MCF 10A (cell line): Measurements from ENCODE around the gene MUC20. TPM values are rescaled to one million over a fixed set of nuclear protein-coding genes. Genes with fewer than 3 reads are reported as not detected.
A peak's percentile ranks its signal among the peaks of the same experiment; 100 is the strongest.
"Not testable (repeated sequence)": the region's sequence is repeated elsewhere in the genome, so short reads cannot be mapped to it uniquely, and the experiment has no call there.

Experiments used
- Bru-seq: library from RNA; stranded (reverse); fragments of 400-500 nt; gene quantifications from one replicate; lab custom pipeline; 2021; lab: Mats Ljungman, UMichigan
- BruChase-seq, 2 experiments: library from RNA; stranded (reverse); fragments of 400-500 nt; gene quantifications; one replicate each; lab custom pipeline; 2021; lab: Mats Ljungman, UMichigan
- BruUV-seq: library from RNA; stranded (reverse); fragments of 400-500 nt; replicated peaks from 2 replicates; lab custom pipeline; 2021; lab: Mats Ljungman, UMichigan
- CTCF ChIA-PET: fragments of 300-600 bp; sonication (Branson Sonifier 250); formaldehyde crosslinking; extraction: SDS; loops from one replicate; lab custom pipeline; 2021; ENCODE audit warnings: antibody characterized with exemption, inconsistent platforms; lab: Yijun Ruan, JAX
- POLR2A ChIA-PET: fragments of 300-600, 350-650 bp; sonication (Branson Sonifier 250); formaldehyde crosslinking; extraction: SDS; loops from one replicate; lab custom pipeline; 2020; ENCODE audit warnings: antibody characterized with exemption, inconsistent platforms; lab: Yijun Ruan, JAX
- DNase-seq: peaks from one replicate; pipeline ENCODE4 v3.0.0-alpha.2; 2018; ENCODE audit not compliant: unreplicated experiment
- H3K27ac Mint-ChIP-seq: one replicate; pipeline ENCODE4 v1.8.0; 2022; ENCODE audit warnings: mild to moderate bottlenecking, low read depth, mixed read lengths; ENCODE audit not compliant: unreplicated experiment
- H3K27me3 Mint-ChIP-seq: one replicate; pipeline ENCODE4 v1.8.0; 2022; ENCODE audit warnings: mixed read lengths; ENCODE audit not compliant: insufficient read depth, unreplicated experiment
- H3K36me3 Mint-ChIP-seq: one replicate; pipeline ENCODE4 v1.8.0; 2022; ENCODE audit warnings: mild to moderate bottlenecking, moderate library complexity, mixed read lengths; ENCODE audit not compliant: insufficient read depth, unreplicated experiment
- H3K4me1 Mint-ChIP-seq: one replicate; pipeline ENCODE4 v1.8.0; 2022; ENCODE audit warnings: mixed read lengths; ENCODE audit not compliant: insufficient read depth, unreplicated experiment
- H3K4me3 Mint-ChIP-seq: one replicate; pipeline ENCODE4 v1.8.0; 2022; ENCODE audit warnings: mild to moderate bottlenecking, moderate library complexity, mixed read lengths; ENCODE audit not compliant: unreplicated experiment
- H3K9me3 Mint-ChIP-seq: one replicate; pipeline ENCODE4 v1.8.0; 2022; ENCODE audit warnings: mixed read lengths; ENCODE audit not compliant: unreplicated experiment
- intact Hi-C: fragments of 100-400 bp; cut with micrococcal nuclease; formaldehyde crosslinking; loops from 2 replicates; pipeline ENCODE4 v1.14.1; 2022
- long read RNA-seq: library from polyadenylated mRNA; stranded (forward); transcript quantifications from one replicate; pipeline ENCODE4 v2.0.0, GENCODE V29; 2022
- total RNA-seq: library from RNA; stranded (reverse); gene quantifications from 2 replicates; pipeline ENCODE4 v1.2.3, GENCODE V29; 2022

Gene MUC20, protein sequence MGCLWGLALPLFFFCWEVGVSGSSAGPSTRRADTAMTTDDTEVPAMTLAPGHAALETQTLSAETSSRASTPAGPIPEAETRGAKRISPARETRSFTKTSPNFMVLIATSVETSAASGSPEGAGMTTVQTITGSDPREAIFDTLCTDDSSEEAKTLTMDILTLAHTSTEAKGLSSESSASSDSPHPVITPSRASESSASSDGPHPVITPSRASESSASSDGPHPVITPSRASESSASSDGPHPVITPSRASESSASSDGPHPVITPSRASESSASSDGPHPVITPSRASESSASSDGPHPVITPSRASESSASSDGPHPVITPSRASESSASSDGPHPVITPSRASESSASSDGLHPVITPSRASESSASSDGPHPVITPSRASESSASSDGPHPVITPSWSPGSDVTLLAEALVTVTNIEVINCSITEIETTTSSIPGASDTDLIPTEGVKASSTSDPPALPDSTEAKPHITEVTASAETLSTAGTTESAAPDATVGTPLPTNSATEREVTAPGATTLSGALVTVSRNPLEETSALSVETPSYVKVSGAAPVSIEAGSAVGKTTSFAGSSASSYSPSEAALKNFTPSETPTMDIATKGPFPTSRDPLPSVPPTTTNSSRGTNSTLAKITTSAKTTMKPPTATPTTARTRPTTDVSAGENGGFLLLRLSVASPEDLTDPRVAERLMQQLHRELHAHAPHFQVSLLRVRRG
- total RNA-seq (2.3 and 3.5 TPM in 2 replicates), Bru-seq, nascent RNA (percentile 41 among the genes with signal in this experiment), BruChase-seq, experiment 1, labeled RNA remaining after a 6-hour chase (percentile 91 among the genes with signal in this experiment), BruChase-seq, experiment 2, labeled RNA remaining after a 2-hour chase (percentile 66 among the genes with signal in this experiment)
- long read RNA-seq = 0 reads

DNA sequence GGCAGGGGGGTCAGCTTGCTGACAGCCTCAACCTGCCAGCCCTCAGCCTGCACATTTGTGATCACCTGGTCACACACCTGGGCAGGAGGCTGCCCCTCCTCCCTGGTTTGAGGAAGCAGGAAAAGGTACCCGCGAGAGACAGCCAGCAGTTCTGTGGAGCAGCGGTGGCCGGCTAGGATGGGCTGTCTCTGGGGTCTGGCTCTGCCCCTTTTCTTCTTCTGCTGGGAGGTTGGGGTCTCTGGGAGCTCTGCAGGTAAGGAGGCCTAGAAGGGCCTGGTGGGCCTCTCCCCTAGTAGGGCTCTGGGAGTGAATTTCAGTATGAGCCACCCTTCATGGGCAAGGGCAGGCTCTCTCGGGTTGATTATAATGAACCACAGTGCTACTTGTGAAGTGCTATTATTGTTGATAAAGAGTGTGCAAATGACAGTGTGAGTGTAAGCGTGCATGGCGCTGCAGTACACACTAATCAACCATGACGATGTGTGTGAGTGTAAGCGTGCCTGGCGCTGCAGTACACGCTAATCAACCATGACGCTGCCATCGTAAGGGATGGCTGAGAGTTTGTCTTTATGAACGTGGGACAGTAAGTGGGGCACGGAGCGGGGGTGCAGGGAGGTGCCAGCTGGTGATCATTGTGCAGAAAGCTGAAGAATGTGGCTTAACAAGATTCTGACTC, at the start of gene MUC20:
Gene MUC20, plus strand, starts transcription at position 148 of the 676 bp plus-strand sequence. Its CDS starts 30 bp downstream, at position 178.
- H3K36me3 Mint-ChIP-seq, BruUV-seq, H3K4me3 Mint-ChIP-seq, POLR2A ChIA-PET, H3K9me3 Mint-ChIP-seq, H3K27ac Mint-ChIP-seq, DNase-seq, intact Hi-C loops: not testable (repeated sequence)
- CTCF ChIA-PET = interaction anchor here (0.8 kb wide), 1 partner anchor 138 kb away, joined by 3 read pairs; no protein-coding TSS in a partner anchor
- Mint-ChIP-seq H3K27me3 (peaks cover 56% of the 10 kb centered on the region), H3K4me1 (peaks cover 11% of the 10 kb centered on the region)

DNA sequence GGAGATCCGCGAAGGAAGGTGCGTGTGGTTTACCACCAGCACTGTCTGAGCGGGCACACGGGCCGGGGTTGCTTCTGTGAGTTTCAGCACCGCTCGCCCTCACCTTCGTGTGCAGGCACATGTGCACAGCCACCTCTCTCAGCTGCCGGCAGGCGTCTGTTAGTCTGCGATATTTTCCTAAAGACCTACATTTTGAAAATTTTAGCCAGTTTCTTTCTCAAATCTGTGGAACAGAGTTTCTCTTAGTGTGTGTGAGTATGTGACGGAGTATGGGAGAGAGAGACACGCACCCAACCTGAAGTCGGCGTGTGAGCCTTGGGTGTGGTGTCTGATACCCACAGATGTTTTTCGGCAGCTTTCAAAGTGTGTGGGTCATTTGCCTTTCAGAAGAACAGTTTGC, 49.5 kb upstream of the MUC20 start:
- POLR2A ChIA-PET, H3K4me1 Mint-ChIP-seq, H3K9me3 Mint-ChIP-seq, intact Hi-C loops, H3K27ac Mint-ChIP-seq, H3K4me3 Mint-ChIP-seq, DNase-seq, H3K27me3 Mint-ChIP-seq, BruUV-seq: not testable (repeated sequence)
- H3K36me3 Mint-ChIP-seq = peaks cover 68% of the 10 kb centered on the region
- CTCF ChIA-PET = interaction anchor here (0.6 kb wide), 1 partner anchor 151 kb away, joined by 4 read pairs; no protein-coding TSS in a partner anchor

GRCh38 chr3:195673711-195674110, 47.1 kb upstream of the MUC20 start:
- intact Hi-C loops, H3K27me3 Mint-ChIP-seq, DNase-seq, H3K9me3 Mint-ChIP-seq, H3K4me1 Mint-ChIP-seq, H3K27ac Mint-ChIP-seq, H3K4me3 Mint-ChIP-seq, BruUV-seq, CTCF ChIA-PET: not testable (repeated sequence)
- peaks cover 79% of the 10 kb centered on the region for H3K36me3 Mint-ChIP-seq
- POLR2A ChIA-PET = interaction anchor here (0.6 kb wide), 1 partner anchor 22 kb away, joined by 3 read pairs; no protein-coding TSS in a partner anchor

GRCh38 chr3:195678391-195679015, 42.3 kb upstream of the MUC20 start:
- intact Hi-C loops, BruUV-seq, H3K4me1 Mint-ChIP-seq, CTCF ChIA-PET, POLR2A ChIA-PET, DNase-seq, H3K9me3 Mint-ChIP-seq, H3K4me3 Mint-ChIP-seq, H3K27me3 Mint-ChIP-seq, H3K27ac Mint-ChIP-seq: not testable (repeated sequence)
- H3K36me3 Mint-ChIP-seq = peaks cover 65% of the 10 kb centered on the region

DNA sequence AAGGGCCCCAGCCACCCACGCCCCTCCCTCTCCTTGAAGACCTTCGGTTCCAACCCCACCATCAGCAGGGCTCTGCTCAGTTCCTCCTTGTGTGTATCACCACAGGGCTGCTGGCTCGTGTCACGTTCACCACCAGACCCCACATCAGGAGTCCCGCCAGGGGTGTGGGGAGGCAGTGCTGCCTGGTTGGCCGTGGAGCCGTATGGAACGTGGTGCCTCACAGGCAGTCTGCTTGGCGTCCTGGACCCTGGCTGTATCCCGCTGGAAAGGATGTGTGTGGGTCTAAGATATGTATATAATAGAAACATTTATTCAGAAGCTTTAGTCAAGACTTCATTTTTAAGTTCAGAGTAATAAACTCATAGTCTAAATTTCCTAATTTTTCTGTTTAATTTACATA, 40.1 kb upstream of the MUC20 start:
- POLR2A ChIA-PET, CTCF ChIA-PET, intact Hi-C loops, H3K9me3 Mint-ChIP-seq, DNase-seq, H3K27ac Mint-ChIP-seq, BruUV-seq, H3K27me3 Mint-ChIP-seq, H3K4me3 Mint-ChIP-seq: not testable (repeated sequence)
- Mint-ChIP-seq H3K4me1 (peaks cover 14% of the 10 kb centered on the region), H3K36me3 (peaks cover 68% of the 10 kb centered on the region)

DNA sequence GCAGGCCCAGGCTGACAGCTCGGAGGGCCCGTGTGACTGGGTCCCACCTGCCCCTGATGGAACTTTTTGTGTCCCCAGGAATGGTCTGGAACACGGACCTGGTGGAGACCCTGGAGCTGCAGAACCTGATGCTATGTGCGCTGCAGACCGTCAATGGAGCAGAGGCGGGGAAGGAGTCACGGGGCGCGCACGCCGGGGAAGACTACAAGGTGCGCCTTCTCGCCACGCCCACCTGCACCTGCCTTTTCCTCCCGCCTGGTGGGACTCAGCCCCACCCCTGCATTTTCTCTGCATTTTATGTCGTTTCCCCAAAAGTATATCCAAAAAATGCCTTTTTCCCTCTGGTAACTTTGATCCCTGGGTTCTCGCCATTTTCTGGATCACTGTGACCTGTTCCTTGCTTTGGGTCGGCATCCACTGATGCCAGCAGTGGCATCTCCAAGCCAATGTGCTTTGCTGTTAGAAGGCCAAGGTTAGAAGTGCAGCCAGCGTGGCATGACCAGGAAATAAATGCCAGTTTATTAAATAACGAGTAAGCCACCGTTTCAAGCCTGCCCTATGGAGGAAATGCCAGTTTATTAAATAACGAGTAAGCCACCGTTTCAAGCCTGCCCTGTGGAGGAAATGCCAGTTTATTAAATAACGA, 39.2 kb upstream of the MUC20 start:
- H3K27me3 Mint-ChIP-seq, DNase-seq, BruUV-seq, H3K4me3 Mint-ChIP-seq, intact Hi-C loops, CTCF ChIA-PET, POLR2A ChIA-PET, H3K9me3 Mint-ChIP-seq, H3K27ac Mint-ChIP-seq: not testable (repeated sequence)
- Mint-ChIP-seq H3K4me1 (peaks cover 14% of the 10 kb centered on the region), H3K36me3 (peaks cover 72% of the 10 kb centered on the region)

- H3K9me3 Mint-ChIP-seq, H3K27me3 Mint-ChIP-seq, DNase-seq, intact Hi-C loops, BruUV-seq, H3K4me3 Mint-ChIP-seq, CTCF ChIA-PET, POLR2A ChIA-PET, H3K27ac Mint-ChIP-seq: not testable (repeated sequence)
- Mint-ChIP-seq H3K4me1 (peaks cover 14% of the 10 kb centered on the region), H3K36me3 (peaks cover 72% of the 10 kb centered on the region)
Measured at GRCh38 chr3:195682104-195682742, 38.6 kb upstream of the MUC20 start.
